ENCODE measurements around the gene HOXA13.

Gene HOXA13

GRCh38 chr7:27179030-27179429, 20.9 kb downstream of the HOXA13 start:
- no peak overlapping the region for H3K4me3 ChIP-seq (ENCODE audit: insufficient read depth, low read depth, low read length)
- H3K27me3 ChIP-seq (ENCODE audit: control insufficient read depth, insufficient read depth, low read length, poor library complexity, severe bottlenecking): peaks cover 100% of the 10 kb centered on the region
- H3K9me3 ChIP-seq (ENCODE audit: control insufficient read depth, low read length): no peaks in the 10 kb centered on the region
- 7 to 12% methylated on average over 14 of the region's 14 CpGs for WGBS, 2 experiments
- no peaks in the 10 kb centered on the region for H3K36me3 ChIP-seq (ENCODE audit: control insufficient read depth, insufficient read depth, low read length)
- no peak overlapping the region for H3K27ac ChIP-seq (ENCODE audit: insufficient read depth, low read depth, low read length, poor library complexity, severe bottlenecking)
- H3K4me1 ChIP-seq (ENCODE audit: control insufficient read depth, insufficient read depth, low read length): no peaks in the 10 kb centered on the region

- peaks cover 100% of the 10 kb centered on the region for H3K27me3 ChIP-seq (ENCODE audit: control insufficient read depth, insufficient read depth, low read length, poor library complexity, severe bottlenecking)
- no peaks in the 10 kb centered on the region for H3K4me1 ChIP-seq (ENCODE audit: control insufficient read depth, insufficient read depth, low read length)
- no peaks in the 10 kb centered on the region for H3K36me3 ChIP-seq (ENCODE audit: control insufficient read depth, insufficient read depth, low read length)
- 20 to 31% methylated on average over 6 of the region's 6 CpGs for WGBS, 2 experiments
- no peak overlapping the region for H3K27ac ChIP-seq (ENCODE audit: insufficient read depth, low read depth, low read length, poor library complexity, severe bottlenecking)
- H3K9me3 ChIP-seq (ENCODE audit: control insufficient read depth, low read length): no peaks in the 10 kb centered on the region
- no peak overlapping the region for H3K4me3 ChIP-seq (ENCODE audit: insufficient read depth, low read depth, low read length)
Measured at GRCh38 chr7:27178366-27178765, 21.5 kb downstream of the HOXA13 start.

DNA sequence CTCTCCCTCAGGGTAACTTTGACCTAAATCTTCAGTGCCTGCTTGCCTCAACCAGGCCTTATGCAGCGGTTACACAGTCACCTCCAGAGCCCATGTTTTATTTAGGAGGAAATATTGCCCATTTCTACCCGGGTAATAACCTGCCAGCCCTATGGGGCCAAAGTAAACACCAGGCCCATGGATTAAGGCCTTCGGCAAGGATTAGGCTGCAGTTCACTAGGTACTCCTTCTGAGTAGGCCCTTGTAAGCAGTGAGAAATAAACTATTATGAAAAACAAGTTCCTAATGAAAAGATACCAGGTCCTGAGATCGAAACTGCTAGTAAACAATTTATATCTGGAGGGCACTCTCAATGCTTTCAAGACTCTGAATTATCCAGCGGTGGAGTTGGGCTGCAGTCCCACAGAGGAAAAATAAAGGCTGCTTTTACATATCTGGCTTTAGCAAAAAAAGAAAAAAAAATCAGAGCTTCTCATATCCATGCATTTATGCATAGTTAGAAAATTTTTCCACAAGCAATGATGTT, 22.0 kb downstream of the HOXA13 start:
- Histone ChIP-seq H3K27me3 (ENCODE audit: control insufficient read depth, insufficient read depth, low read length, poor library complexity, severe bottlenecking) (peaks cover 100% of the 10 kb centered on the region), H3K27ac (ENCODE audit: insufficient read depth, low read depth, low read length, poor library complexity, severe bottlenecking) (no peak overlapping the region), H3K9me3 (ENCODE audit: control insufficient read depth, low read length) (no peaks in the 10 kb centered on the region), H3K4me3 (ENCODE audit: insufficient read depth, low read depth, low read length) (no peak overlapping the region), H3K36me3 (ENCODE audit: control insufficient read depth, insufficient read depth, low read length) (no peaks in the 10 kb centered on the region), H3K4me1 (ENCODE audit: control insufficient read depth, insufficient read depth, low read length) (no peaks in the 10 kb centered on the region)
- 28 to 31% methylated on average over 5 of the region's 5 CpGs for WGBS, 2 experiments

DNA sequence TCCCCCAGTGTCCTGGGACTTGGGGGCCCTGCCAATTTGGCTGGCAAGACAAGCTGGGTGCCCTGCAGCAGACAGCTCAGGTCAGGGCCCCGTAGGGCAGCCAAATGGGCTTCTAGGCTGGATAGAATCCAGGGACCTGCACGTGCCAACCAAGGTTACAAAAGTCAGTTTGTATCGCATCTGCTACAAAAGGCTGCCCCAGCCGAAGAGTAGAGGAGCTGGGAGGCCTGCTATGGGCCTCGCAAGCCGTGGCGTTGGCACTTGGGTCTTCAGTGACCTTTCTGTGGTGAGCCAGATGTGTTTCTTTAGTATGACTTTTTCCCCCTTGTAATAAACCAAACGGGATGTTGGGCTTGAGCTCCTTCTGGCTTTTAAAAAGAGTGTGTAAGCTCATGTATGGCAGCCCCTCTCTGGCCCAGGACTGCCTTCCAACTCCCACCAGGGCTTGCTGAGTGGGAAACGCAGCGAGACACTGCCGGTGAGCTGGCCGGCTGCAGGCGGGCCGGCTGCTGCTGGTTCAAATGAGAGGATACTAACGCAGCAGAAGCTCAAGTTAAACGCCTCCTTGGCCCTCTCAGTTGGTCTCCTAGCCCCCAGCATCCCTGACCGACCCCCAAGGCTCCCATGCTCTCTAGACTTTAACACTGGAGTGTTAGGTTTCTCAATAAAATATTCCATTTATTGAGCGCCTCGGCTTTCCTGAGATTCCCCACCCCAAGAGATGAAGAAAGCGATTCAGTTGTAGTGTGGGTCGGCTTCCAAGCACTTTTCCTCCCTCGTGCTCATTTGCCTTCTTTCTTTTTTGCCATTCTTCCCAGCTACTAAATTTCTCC, 22.7 kb downstream of the HOXA13 start:
- H3K27me3 ChIP-seq (ENCODE audit: control insufficient read depth, insufficient read depth, low read length, poor library complexity, severe bottlenecking): peaks cover 100% of the 10 kb centered on the region
- no peaks in the 10 kb centered on the region for H3K9me3 ChIP-seq (ENCODE audit: control insufficient read depth, low read length)
- no peaks in the 10 kb centered on the region for H3K4me1 ChIP-seq (ENCODE audit: control insufficient read depth, insufficient read depth, low read length)
- H3K36me3 ChIP-seq (ENCODE audit: control insufficient read depth, insufficient read depth, low read length): no peaks in the 10 kb centered on the region
- no peak overlapping the region for H3K27ac ChIP-seq (ENCODE audit: insufficient read depth, low read depth, low read length, poor library complexity, severe bottlenecking)
- H3K4me3 ChIP-seq (ENCODE audit: insufficient read depth, low read depth, low read length): no peak overlapping the region
- WGBS, 2 experiments: 19 to 22% methylated on average over 22 of the region's 22 CpGs

GRCh38 chr7:27176524-27176845, 23.4 kb downstream of the HOXA13 start:
- no peaks in the 10 kb centered on the region for H3K4me1 ChIP-seq (ENCODE audit: control insufficient read depth, insufficient read depth, low read length)
- H3K27me3 ChIP-seq (ENCODE audit: control insufficient read depth, insufficient read depth, low read length, poor library complexity, severe bottlenecking): peaks cover 100% of the 10 kb centered on the region
- H3K36me3 ChIP-seq (ENCODE audit: control insufficient read depth, insufficient read depth, low read length): no peaks in the 10 kb centered on the region
- no peak overlapping the region for H3K4me3 ChIP-seq (ENCODE audit: insufficient read depth, low read depth, low read length)
- H3K9me3 ChIP-seq (ENCODE audit: control insufficient read depth, low read length): no peaks in the 10 kb centered on the region
- H3K27ac ChIP-seq (ENCODE audit: insufficient read depth, low read depth, low read length, poor library complexity, severe bottlenecking): no peak overlapping the region
- 54 to 62% methylated on average over 3 of the region's 3 CpGs for WGBS, 2 experiments

DNA sequence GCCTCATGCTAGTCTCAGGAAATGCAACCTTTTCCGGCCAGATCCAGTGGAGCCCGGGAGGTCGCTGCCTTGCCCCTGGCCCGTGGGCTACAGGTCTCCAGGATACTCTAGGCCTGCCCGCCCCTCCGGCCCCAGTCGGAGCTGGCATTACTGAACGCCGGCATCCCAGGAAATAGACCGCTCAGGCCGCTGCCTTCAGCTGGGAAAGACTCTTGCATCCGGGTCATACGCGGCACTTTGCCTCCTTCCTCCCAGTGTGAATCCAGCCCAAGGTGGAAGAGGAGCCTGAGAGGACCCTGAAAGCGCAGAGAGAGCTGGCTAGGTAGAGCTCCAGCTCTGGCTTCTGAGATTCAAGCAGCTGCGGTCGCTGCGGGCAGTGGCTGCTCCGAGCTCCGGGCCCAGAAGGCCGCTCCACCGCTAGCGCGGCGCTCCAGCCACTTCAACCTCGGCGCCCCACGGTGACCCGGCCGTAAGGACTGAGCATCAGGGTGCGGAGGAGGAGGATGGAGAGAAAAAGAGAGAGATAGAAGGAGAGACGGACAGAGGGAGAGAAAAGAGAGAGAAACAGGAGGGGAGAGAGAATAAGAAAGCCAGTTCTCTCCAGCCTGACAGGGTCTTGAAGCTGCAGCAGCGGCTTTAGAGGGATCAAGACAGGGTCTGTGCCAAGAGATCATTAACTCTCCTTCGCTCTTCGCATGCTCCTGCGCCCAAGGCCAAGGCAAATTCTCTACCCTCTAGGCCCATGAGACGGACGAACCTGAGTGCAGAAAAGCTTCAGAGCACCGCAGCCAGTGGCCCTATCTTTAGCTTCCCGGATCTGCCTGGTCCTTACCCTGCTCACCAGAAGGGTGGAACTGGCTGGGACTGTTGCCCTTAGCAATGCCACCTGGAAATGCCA, 24.0 kb downstream of the HOXA13 start:
- no peak overlapping the region for H3K4me3 ChIP-seq (ENCODE audit: insufficient read depth, low read depth, low read length)
- H3K9me3 ChIP-seq (ENCODE audit: control insufficient read depth, low read length): no peaks in the 10 kb centered on the region
- no peaks in the 10 kb centered on the region for H3K4me1 ChIP-seq (ENCODE audit: control insufficient read depth, insufficient read depth, low read length)
- WGBS, 2 experiments: 8 to 10% methylated on average over 40 of the region's 40 CpGs
- H3K27ac ChIP-seq (ENCODE audit: insufficient read depth, low read depth, low read length, poor library complexity, severe bottlenecking): no peak overlapping the region
- no peaks in the 10 kb centered on the region for H3K36me3 ChIP-seq (ENCODE audit: control insufficient read depth, insufficient read depth, low read length)
- peaks cover 100% of the 10 kb centered on the region for H3K27me3 ChIP-seq (ENCODE audit: control insufficient read depth, insufficient read depth, low read length, poor library complexity, severe bottlenecking)

GRCh38 chr7:27174874-27175625, 24.8 kb downstream of the HOXA13 start:
- Histone ChIP-seq H3K4me1 (ENCODE audit: control insufficient read depth, insufficient read depth, low read length) (no peaks in the 10 kb centered on the region), H3K9me3 (ENCODE audit: control insufficient read depth, low read length) (no peaks in the 10 kb centered on the region), H3K4me3 (ENCODE audit: insufficient read depth, low read depth, low read length) (no peak overlapping the region), H3K27ac (ENCODE audit: insufficient read depth, low read depth, low read length, poor library complexity, severe bottlenecking) (no peak overlapping the region), H3K36me3 (ENCODE audit: control insufficient read depth, insufficient read depth, low read length) (no peaks in the 10 kb centered on the region), H3K27me3 (ENCODE audit: control insufficient read depth, insufficient read depth, low read length, poor library complexity, severe bottlenecking) (peaks cover 100% of the 10 kb centered on the region)
- 20 to 22% methylated on average over 12 of the region's 12 CpGs for WGBS, 2 experiments

DNA sequence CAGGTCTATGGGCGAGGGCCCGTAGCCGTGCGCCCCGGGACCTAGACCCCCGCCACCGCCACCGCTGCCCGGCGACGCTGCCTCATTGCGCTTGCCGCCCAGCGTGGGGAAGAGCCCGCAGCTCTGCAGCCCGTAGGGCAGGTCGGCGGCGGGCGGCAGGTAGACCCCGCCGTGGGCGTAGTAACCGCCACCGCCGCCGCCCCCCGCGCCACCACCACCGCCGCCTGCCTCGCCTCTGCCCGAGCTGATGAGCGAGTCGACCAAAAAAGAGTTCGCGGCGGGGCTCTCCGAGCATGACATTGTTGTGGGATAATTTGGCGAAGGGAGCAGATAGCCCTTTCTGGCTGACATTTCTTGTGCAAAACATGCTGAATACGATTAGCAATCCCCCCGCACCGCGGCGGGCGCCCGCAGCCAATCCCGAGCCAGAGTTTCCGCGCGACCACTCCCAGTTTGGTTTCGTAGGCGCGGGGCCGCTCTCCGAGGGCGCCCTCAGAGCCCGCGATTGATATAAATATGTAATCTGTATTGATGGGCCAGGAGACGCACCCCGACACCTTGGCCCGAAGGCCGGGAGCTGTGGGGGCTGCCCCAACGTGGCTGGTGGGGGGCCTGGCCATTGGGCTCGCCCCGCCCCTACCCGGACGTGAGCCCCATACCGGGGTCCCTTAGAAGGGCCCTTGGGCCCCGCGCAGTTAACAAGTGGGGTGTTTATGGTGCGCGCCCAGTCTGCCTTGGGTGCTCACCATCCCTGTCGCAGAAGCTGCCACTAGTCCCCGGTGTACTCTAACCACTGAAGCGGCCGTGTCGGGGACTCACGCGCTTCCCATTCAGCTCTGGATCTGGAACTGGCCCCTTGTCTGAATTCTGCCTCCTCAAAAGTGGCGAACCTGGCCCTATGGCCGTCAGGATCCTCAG, 25.7 kb downstream of the HOXA13 start, which contains the start of gene HOXA10:
HOXA10 (minus strand) TSS at position 365 of the 918 bp plus-strand sequence; CDS start at position 351, 14 bp downstream.
- WGBS, 2 experiments: 6% methylated on average over 82 of the region's 82 CpGs
- Histone ChIP-seq H3K27ac (ENCODE audit: insufficient read depth, low read depth, low read length, poor library complexity, severe bottlenecking) (no peak within 1 kb of the TSS), H3K27me3 (ENCODE audit: control insufficient read depth, insufficient read depth, low read length, poor library complexity, severe bottlenecking) (peaks cover 100% of the 10 kb centered on the region)

GRCh38 chr7:27173511-27173955, 26.4 kb downstream of the HOXA13 start:
- H3K9me3 ChIP-seq (ENCODE audit: control insufficient read depth, low read length): no peaks in the 10 kb centered on the region
- H3K27me3 ChIP-seq (ENCODE audit: control insufficient read depth, insufficient read depth, low read length, poor library complexity, severe bottlenecking): peaks cover 100% of the 10 kb centered on the region
- H3K27ac ChIP-seq (ENCODE audit: insufficient read depth, low read depth, low read length, poor library complexity, severe bottlenecking): no peak overlapping the region
- no peaks in the 10 kb centered on the region for H3K36me3 ChIP-seq (ENCODE audit: control insufficient read depth, insufficient read depth, low read length)
- H3K4me3 ChIP-seq (ENCODE audit: insufficient read depth, low read depth, low read length): no peak overlapping the region
- WGBS, 2 experiments: 1% methylated on average over 59 of the region's 59 CpGs
- no peaks in the 10 kb centered on the region for H3K4me1 ChIP-seq (ENCODE audit: control insufficient read depth, insufficient read depth, low read length)

More for the DNA sequence above, 25.7 kb downstream of the HOXA13 start, which contains the start of gene HOXA10:
- Histone ChIP-seq H3K9me3 (ENCODE audit: control insufficient read depth, low read length) (no peaks in the 10 kb centered on the region), H3K36me3 (ENCODE audit: control insufficient read depth, insufficient read depth, low read length) (no peaks in the 10 kb centered on the region), H3K4me3 (ENCODE audit: insufficient read depth, low read depth, low read length) (no peak within 1 kb of the TSS), H3K4me1 (ENCODE audit: control insufficient read depth, insufficient read depth, low read length) (no peaks in the 10 kb centered on the region)

Measured in ectodermal cell (in vitro differentiated cells).